Hepatic stellate cell (primary cell): ENCODE measurements around the gene RFWD3.

Experiments used
- DNase-seq: peaks from one replicate; pipeline ENCODE4 v3.0.0; 2011; ENCODE audit warnings: low spot score

Gene RFWD3

GRCh38 chr16:74622005-74622404 lies 44.7 kb downstream of the RFWD3 start:
- DNase-seq = no peak

GRCh38 chr16:74617206-74617788 lies 49.4 kb downstream of the RFWD3 start:
- no peak for DNase-seq

- no peak for DNase-seq
Measured at GRCh38 chr16:74611721-74612120, 55.0 kb downstream of the RFWD3 start.

- no peak for DNase-seq
Measured at GRCh38 chr16:74608944-74609343, 57.7 kb downstream of the RFWD3 start.

GRCh38 chr16:74608381-74608780 lies 58.3 kb downstream of the RFWD3 start:
- DNase-seq = no peak

- no peak for DNase-seq
Measured at GRCh38 chr16:74607962-74608356, 58.7 kb downstream of the RFWD3 start.

GRCh38 chr16:74607310-74607961 lies 59.2 kb downstream of the RFWD3 start:
- no peak for DNase-seq

- DNase-seq = peak; percentile 87
Measured at GRCh38 chr16:74606521-74607309, 60.0 kb downstream of the RFWD3 start, which contains the start of gene GLG1. GLG1 (minus strand) TSS chr16:74607114; CDS start chr16:74607094, 20 bp downstream.

GRCh38 chr16:74605746-74606520 lies 60.7 kb downstream of the RFWD3 start:
- DNase-seq = no peak

- no peak for DNase-seq
Measured at GRCh38 chr16:74605332-74605731, 61.3 kb downstream of the RFWD3 start.

- DNase-seq = no peak
Measured at GRCh38 chr16:74603848-74604247, 62.8 kb downstream of the RFWD3 start.

- no peak for DNase-seq
Measured at GRCh38 chr16:74601126-74601871, 65.4 kb downstream of the RFWD3 start.

GRCh38 chr16:74596586-74596985 lies 70.1 kb downstream of the RFWD3 start:
- DNase-seq = no peak

- DNase-seq = no peak
Measured at GRCh38 chr16:74592847-74593246, 73.8 kb downstream of the RFWD3 start.

- no peak for DNase-seq
Measured at GRCh38 chr16:74591876-74592650, 74.6 kb downstream of the RFWD3 start.

GRCh38 chr16:74586948-74587347 lies 79.7 kb downstream of the RFWD3 start:
- no peak for DNase-seq

- DNase-seq = no peak
Measured at GRCh38 chr16:74585846-74586443, 80.7 kb downstream of the RFWD3 start.

- DNase-seq = no peak
Measured at GRCh38 chr16:74583926-74584666, 82.6 kb downstream of the RFWD3 start.

GRCh38 chr16:74582970-74583369 lies 83.7 kb downstream of the RFWD3 start:
- DNase-seq = no peak

- DNase-seq = no peak
Measured at GRCh38 chr16:74580833-74581232, 85.8 kb downstream of the RFWD3 start.
